GM21390 (cell line): ENCODE data around the gene CNTN4.

Source experiments
- ATAC-seq: cut with Tn5 transposase; IDR thresholded peaks from one replicate; pipeline ENCODE4 v1.9.1; 2021; ENCODE audit not compliant: unreplicated experiment

CNTN4 gene

DNA sequence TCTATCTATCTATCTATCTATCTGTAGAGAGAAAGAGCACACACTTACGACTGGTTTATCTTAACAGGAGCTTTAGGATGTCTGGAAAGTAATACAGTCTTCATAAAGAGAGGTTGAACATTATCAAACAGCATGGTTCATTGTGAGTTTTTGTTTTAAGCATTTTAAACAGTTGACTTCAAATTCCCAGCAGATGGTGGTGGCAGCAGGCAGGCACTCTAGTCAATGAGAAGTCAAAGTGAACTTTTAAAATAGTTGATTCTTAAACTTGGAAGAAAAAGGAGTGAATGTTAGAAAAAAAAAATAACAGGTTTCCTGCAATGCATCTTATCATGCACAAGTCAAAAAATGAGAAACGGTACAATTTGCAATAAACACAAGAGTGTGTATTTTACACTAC, 578.8 kb downstream of the CNTN4 start:
- ATAC-seq, result no peak

DNA sequence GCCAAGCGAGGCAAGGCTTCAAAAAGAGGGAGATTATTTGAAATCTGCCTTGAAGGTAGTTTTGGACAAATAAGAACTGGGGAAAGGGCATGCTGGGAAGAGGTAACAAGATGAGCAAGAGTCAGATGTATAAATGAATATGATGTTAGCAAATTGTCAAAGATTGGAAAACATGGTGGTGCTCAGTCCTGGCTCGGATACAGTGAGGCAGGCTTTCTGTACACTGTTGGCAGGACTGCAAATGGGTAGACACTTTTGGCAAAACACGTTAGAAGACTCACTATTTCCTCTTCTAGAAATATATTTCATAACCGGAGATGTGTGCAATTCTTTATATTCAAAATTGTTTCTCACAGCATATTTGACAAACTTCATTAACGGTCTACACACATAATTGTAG, 581.6 kb downstream of the CNTN4 start:
- ATAC-seq, result no peak

DNA sequence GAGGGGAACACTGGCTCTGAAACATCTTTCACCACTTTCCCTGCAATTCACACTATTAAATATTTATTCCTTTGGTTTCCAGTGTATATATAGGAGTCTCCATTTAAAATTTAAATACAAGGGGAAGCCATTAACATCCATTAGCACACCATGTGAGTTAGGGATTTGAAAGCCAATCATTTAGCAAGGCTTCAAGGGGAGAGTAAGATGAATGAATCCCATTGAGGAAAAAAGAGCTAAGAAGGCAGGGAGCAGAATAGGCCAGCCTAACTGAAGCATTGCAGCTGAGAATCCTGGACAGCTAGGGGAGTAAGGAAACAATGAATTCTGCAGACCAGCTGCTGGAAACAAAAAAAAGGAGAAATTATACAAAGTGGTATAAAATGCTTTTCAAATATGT, 585.4 kb downstream of the CNTN4 start:
- ATAC-seq, result no peak

DNA sequence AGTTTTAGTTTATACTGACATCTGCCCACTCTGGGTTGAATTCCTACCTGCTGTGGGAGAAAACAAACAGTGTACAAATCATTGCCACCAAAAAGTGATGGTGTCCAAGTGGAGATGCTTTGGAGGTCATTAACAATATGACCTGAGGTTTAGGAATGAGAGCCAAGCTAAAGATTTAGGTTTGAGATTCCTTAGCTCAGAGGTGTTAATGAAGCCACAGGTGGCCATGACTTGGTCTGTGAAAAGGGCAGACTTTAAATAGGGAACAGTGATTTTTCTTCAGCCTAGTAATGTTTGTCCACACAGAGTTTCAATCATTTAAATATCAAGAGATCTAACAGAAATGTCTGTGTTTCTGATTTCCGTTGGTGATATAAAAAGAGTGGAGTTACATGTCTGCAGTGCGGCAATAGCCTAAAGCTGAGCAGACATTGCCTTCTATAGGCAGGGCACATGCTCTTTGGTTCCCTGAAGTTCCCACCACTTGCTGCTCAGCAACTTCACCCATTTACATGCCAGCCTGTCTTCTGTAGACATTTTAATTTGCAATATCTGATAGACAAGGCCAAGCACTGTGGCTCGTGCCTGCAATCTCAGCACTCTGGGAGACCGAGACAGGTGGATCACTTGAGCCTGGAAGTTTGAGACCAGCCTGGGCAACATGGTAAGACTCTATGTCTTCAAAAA, 588.3 kb downstream of the CNTN4 start:
- ATAC-seq, result no peak

DNA sequence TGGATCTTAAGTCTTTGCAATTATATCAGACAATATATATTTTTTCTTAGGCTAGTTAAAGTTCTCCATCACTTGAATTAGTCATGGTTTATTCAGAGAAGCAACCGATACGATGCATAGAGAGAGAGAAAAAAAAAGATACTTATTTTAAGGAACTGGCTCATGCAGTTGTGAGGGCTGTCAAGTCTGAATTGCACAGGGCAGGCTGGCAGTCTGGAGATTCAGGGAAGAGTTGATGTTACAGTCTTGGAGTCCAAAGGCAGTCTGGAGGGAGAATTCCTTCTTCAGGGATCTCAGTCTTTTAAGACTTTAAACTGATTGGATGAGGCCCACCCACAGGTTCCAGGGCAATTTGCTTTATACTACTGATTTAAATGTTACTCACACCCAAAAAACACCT, 598.9 kb downstream of the CNTN4 start:
- no peak for ATAC-seq

DNA sequence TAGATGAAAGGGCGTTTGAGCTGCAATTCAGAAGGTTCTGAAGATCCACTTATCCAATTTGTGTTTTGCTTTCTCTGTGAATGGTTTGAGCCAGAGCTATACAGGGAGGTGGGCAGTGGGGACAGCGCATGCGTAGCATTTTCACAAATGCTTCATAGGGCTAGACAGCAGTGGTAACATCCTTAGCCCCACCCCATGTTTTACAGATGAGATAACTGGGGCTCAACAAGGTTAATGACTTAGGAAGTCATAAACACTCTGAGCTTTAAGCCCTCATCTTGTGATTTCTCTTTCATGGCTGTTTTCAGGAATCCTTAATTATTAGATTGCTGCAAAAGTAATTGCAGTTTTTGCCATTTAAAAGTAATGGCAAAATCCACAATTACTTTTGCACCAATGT, 602.8 kb downstream of the CNTN4 start:
- no peak for ATAC-seq

DNA sequence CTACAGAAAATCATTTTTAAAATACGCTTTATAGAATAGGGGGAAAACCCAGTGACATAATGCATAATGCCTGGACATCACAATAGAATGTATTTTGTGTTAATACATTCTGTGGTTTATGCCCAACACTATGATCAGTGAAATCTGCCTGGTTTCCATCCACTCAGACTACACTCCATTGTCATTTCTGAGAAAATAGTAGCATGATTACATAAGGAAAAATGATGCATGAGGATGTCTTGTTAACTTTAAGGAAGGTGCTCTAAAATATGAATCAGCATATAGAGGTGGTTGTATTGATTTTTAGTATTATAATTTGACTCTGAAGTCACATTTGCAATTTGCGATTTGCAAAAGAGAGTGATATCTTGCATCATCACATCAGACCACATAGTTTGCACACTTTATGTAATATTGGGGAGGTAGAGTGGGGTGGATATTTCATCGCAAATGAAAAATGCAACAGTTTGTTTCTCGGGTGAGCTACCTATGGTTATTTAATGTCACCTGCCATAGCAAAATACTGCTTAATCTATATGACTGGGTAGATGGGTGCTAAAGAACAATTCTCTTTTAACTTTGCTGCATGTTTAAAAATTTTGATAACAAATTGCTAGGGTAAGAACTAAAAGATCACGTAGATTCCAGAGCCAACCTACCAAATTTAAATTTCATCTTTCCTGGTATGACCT, 607.6 kb downstream of the CNTN4 start:
- ATAC-seq, result no peak

DNA sequence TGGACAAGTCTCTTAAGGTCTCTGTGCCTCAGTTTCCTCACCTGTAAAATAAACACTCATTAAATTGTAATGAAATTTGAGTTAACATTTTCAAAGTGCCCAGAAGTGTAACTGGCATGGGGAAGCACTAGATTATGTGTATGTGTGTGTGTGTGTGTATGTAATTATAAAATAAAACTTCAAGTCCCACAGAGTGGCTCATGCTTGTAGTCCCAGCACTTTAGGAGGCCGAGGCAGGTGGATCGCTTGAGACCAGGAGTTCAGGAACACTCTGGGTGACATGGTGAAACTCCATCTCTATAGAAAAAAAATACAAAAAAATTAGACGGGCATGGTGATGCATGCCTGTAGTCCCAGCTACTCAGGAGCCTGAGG, 608.2 kb downstream of the CNTN4 start:
- ATAC-seq, result no peak

DNA sequence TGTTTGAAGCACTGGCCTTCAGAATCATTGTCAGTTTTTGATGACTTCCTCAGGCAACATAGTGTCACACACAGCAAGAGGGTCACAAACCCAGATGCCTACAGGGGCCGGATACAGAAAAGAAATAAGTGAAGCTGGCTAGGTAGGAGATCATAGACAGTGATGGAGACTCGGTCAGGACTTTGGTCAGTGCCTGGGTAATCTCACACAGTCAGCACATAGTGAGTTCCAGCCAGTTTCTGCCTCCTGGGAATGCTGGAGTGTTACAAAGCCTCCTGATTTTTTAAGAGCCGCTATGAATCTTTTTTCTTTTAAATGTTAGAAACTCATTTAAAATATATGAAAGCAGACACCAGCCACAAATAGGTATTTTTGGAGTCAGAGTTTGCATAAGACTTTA, 612.4 kb downstream of the CNTN4 start:
- ATAC-seq, result no peak

DNA sequence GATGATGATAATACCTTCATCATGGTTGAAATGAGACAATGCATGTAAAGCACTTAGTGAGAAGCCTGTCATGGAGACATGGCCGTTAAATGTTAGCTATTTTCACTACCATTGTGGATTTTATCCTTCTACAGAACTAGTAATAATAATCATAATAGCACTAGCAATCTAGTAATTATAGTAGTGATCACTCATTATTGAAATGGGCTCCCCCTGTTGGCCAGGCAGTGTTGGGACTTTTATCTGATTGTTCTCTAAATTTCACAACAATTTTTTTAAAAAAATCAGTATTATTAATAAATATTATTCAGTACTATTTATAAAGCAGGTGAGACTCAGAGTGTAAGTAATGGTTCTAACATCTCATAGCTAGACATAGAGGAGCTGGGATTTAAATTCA, 615.3 kb downstream of the CNTN4 start:
- no peak for ATAC-seq

DNA sequence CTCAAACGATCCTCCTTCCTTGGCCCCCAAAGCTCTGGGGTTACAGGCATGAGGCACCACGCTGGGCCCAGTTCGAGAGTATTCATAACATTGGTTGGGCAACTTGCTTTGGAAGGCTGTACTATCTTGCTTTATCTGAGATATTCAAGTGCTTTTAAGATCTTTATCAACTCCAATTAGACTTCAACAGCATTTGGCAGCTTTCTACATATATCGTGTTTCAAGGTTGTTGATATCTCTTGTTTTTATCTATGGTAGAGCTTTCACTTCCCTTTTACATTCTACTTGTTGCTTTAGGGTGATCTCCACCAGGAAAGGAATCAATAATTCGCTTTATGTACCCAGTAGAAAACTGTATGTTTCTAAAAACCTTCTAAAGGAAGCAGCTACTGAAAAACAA, 616.2 kb downstream of the CNTN4 start:
- no peak for ATAC-seq

DNA sequence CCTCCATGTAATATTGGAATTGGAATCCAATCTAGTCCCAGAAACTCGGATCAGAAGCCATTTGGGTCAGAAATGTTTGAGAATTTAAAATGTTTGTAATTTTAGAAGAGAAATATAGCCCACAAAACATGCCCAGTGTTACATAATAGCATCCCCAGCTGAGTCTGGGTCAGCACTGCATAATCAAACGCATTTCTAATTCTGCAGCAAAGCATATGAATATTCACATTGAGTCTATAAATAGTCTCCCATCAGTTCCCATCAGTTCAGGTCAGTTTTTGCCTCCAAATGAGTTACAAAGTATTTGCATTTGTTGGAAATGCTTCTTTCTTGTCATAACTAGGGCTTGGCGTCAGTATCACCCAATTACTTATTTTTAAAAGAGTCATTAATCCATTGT, 628.4 kb downstream of the CNTN4 start:
- ATAC-seq, result no peak

DNA sequence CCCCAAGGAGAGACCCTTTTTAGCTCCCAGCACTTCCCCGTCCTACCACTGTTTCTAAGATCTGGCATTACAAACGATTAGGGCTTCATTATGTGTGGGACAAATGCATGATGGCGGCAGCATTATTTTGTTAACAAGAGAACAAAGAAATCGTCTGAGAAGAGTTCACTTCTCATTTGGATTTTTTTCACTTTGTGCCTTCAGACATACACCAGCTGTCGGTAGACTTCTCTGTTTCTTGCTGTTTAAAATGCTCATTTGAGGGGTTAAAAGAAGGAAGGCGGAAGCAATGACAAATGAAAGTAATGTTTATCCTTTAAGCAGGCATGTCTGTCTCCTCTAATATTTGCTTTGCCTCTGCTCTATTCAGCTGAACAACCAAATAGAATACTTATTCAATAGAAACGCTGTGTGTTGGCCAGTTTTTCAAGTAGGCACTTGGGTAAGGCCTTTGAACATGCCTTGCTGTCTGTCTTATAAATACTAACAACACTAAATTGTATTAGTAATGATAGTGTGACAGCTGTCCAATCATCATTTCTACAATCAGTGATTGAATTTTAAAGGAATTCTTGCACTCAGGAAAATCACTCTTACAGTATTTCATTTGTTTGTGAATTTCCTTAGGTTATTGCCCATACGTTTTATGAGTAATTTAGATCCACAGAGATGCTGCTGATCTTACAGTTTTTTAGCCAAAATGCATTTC, 629.1 kb downstream of the CNTN4 start:
- ATAC-seq, result no peak

DNA sequence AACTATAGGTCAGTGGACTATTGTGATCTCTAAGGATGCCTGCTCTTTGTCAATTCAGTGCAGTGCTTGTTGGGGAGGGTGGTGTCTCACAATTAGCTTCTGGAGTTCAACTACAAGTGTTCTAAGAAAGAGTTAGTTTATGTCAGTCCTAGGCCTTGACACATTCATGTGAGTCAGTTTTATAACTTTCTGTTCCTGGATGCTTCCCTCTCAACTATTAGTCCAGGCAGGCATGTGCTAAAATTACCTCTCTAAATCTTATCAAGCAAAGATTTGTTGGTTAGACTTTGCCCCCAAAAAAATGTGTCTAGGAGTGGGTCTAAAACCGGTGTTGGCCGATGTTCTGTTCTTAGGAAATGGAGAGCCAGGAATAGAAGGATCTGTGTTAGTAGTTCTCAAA, 633.2 kb downstream of the CNTN4 start:
- no peak for ATAC-seq

DNA sequence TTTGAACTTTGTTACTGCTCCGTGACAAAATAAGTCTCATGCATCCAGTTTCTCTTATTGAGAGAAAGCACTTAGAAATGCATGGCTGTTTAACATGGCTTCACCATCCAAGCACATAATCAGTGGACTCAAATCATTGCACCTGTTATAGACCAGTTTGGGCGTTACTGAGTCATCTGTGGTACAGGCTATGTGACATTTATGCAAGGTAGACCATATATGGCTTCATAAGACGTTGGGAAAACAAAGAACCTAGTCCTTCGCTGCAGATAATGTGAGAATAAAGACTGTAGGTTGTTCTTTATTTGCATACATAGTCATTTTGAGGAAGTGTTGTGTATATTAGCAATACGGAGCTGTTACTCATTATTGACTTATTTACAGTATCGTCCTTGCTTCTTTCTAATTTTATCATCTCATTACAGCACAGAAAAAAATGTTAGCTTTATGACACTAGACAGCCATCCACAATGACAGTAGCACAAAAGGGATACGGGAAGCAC, 636.8 kb downstream of the CNTN4 start:
- no peak for ATAC-seq

DNA sequence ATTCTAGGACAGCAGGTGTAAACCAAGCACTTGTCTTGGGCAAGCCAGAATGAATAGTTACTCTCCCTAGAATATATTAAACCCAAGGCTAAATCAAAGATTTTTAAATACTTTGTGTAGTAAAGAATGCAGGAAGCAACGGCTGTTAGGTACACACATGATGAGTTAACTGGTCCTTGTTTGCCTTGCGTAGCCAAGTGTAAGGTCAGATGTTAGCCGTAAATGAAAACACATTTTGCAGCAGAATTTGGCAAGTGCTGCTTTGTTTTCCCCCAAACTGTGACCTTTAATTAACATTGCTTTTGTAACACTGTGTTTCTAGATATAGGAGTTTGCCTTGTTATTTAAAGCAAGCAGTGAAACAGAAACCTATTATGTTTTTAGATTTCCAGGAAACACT, 642.9 kb downstream of the CNTN4 start:
- ATAC-seq, result no peak

DNA sequence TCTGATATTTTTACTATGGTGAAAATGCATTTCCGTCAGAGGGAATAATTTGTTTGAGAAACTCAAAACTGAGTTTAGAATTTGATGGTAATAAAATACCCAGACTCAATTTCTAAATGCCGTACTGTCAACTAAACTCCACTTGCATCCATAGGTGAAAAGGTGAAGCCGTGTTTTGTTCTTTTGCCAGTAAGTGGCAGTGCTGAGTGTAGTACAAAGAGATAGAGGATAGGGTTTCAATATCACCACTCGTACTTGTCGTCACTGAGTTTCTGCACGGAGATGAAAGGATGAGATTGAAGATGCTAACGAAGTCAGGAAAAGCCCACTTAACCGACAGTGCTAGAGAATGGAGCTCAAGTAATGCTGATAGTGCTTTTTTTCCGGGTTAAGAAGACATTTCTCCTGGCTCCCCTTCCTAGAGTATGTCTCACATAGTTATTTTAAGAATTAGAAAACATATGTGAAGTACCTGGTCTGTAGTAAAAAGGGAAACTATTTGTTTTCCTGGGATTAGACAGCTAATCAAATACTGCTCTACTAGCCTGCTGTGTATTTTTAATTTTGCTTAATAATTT, 666.4 kb downstream of the CNTN4 start:
- peak; percentile 77 for ATAC-seq

DNA sequence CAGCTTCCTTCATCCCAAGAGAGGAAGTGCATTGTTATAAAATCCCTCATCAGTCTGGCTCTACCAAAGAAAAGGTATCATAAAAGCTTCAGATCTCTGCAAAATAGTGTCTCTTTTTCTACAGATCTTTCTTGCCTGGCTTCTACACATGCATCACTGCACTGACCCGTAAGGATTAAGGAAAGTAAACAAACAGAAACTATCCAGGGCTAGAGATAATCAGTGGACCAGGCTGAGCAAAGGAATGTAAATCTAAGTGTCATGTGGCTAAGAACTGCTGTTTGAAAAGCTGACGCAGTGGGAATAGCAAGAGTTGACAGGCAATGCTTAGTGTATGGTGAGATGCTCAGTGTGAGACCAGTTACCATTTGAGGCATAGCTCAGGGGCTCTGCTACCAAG, 671.8 kb downstream of the CNTN4 start:
- ATAC-seq, result no peak

DNA sequence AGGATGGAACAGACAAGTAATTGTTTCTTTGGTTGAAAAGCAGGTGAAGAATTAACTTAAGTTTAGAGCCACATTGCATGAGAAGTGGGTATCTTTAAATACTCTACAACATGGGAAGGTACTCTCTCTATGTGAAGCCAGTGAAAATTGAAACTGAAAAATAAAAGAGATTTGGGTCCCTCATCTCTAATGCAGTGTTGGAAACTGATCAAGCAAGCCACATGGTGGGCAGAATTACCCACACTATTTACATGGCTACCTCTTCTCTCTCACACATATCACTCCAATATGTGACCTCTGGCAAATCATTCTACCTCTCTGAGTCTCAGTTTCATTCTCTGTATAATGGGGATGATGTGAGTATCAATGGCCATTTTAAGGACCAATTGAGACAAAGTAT, 672.5 kb downstream of the CNTN4 start:
- ATAC-seq, result peak; percentile 82

DNA sequence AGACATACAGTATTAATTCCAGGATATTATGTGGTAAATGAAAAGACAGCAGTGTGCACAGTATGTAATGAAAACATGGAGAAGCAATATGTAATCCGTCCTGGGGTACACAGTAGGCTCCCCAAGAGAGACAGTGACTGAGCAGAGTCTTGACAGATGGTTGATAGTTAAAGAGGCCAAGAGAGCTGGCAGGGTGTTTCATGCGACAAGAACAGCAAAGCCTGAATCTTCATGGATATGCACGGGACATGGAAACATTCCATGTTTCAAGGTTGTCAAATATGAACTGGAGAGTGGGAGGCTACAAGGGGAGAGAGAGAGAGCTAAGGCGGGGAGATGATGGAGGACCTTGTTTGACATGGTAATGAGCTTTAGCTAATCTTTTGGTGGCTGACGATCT, 673.1 kb downstream of the CNTN4 start:
- ATAC-seq, result no peak

DNA sequence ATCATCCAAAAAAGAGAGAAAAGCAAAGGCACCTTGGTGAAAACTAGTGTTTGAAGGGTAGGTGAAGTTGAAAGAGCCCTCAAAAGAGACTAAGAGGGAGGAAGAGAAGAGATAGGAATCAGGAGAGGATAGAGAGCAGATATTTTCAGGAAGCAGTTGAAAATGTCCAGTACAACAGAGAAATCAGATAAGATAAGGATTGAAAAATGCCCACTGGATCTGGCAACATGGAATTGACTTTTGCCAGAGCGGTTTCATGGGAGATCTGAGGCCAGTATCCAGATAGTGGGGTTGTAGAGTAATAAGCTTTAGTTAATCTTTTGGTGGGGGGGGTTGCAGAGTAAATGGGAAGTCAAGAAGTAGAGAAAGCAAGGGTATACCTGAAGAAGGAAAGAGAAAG, 674.1 kb downstream of the CNTN4 start:
- no peak for ATAC-seq
